Ureter (tissue), 1 donor: ENCODE data around the gene CFAP61. TPM values are rescaled to one million over a fixed set of nuclear protein-coding genes. Genes with fewer than 3 reads are reported as not detected.
"Not testable (repeated sequence)": the region's sequence is repeated elsewhere in the genome, so short reads cannot be mapped to it uniquely, and the experiment has no call there.

Source experiments
- DNase-seq: peaks from one replicate; pipeline ENCODE4 v3.0.0-alpha.2; 2020; ENCODE audit warnings: low spot score
- total RNA-seq: library from RNA; stranded (reverse); gene quantifications from one replicate; pipeline ENCODE4 v1.2.4, GENCODE V29; 2023
- donor health status: DM: yes; HTN: yes; CAD: no.

CFAP61 gene
- total RNA-seq, 1 donor from 2014 or later, result 0.39 TPM

DNA sequence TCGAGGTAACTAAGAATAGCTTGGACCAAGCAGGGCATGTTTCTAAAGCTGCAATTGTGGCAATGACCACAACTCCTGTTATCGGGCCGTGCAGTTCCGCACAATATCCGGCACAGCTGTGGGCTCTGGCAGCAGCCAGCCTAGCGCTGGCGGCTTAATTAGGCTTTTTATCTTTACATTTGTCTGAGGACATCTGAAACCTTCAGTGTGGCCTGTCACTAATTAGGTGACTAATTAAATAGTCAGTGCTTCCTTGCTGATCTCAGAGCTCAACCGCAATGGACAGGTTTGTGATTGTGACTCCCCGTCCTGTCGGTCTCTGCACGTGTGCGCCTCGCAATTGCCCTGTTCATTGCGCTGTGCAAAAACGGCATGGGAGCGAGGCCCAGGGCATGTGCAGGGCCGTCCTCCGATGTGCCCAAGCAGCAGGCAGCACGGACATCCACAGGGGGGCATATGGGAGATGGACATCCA lies 180.7 kb downstream of the CFAP61 start:
- no peak for DNase-seq

DNA sequence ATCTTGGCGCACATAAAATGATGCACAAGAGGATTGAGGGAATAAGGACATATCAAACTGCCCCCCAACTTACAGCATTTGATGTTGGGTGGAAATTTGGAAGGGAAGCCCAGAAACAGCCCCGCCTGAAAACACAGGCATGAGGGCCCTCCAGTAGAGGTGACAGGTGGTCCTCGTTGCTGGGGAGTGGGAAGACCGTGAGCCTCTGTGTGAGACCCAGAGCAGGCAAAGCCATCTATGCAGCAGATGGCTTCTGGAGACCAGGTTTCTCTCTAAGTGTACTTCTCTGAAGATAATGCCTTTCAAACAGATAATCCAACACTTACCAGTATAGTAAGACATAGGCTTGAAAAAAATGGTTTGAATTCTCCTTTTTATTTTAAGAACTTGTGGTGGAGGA lies 183.3 kb downstream of the CFAP61 start:
- DNase-seq, result no peak

DNA sequence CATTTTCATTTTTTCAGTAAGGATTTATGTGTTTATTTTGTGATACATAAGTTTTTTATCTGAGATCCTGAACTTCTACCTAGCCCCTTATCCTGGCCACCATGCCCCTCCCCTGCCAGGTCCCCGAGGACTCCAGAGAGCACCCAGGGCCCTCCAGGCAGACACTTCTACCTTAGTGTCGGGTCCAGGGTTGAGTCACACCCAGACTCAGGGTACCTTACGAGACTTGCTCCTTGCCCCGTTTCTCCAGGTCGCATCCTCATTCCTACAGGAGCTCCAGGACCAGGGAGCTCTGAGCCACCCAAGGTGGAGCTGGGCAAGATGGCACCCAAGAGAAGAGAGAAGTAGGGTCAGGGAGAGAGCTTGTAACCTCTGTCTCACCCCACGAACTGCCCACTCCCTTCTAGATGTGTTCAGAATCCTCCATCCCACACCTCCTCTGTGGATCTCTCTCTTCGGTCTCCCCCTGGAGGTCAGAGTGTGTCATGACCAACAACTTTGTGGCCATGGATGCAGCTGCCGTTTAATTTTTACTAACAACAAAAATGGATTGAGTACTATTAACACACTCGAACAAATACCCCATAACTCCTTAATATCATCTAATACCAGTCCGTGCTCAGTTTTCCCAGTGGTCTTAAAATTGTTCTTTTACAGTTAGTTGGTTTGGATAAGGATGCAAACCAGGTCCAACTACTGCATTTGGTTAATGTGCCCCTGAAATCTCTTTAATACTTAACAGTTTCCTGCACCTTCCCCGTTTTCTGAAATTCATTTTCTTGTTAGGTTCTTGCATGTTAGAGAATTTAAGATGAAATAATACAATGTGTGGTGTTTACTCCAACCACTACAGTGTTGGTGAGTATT lies 185.0 kb downstream of the CFAP61 start:
- DNase-seq, result peak; percentile 50

DNA sequence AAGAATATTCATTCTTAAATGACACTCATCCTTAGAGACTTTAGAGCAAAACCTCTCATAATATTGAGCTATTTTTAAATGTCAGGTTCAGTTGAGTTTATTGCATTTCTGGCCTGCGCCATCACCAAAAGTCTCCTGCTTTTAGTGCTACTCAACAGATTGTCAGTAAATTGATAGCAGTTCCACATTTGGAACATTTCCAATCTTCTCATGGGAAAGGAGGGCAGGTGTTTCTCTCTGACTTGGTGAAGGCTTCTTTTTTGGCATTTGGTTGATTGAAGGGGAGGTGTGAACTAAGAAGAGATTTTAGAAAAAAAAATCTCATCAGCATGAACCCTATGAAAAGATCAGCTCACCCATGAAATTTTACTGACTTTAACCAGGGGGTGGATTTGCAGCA lies 189.6 kb downstream of the CFAP61 start:
- no peak for DNase-seq

DNA sequence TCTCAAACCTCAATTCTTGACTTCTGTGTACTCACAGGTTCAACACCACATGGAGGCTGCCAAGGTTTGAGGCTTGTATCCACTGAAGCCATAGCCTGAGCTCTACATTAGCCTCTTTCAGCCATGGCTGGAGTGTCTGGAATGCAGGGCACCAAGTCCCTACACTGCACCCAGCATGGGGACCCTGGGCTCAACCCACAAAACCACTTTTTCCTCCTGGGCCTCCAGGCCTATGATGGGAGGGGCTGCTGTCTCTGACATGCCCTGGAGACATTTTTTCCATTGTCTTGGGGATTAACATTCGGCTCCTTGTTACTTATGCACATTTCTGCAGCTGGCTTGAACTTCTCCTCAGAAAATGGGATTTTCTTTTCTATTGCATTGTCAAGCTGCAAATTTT lies 192.1 kb downstream of the CFAP61 start:
- not testable (repeated sequence) for DNase-seq

DNA sequence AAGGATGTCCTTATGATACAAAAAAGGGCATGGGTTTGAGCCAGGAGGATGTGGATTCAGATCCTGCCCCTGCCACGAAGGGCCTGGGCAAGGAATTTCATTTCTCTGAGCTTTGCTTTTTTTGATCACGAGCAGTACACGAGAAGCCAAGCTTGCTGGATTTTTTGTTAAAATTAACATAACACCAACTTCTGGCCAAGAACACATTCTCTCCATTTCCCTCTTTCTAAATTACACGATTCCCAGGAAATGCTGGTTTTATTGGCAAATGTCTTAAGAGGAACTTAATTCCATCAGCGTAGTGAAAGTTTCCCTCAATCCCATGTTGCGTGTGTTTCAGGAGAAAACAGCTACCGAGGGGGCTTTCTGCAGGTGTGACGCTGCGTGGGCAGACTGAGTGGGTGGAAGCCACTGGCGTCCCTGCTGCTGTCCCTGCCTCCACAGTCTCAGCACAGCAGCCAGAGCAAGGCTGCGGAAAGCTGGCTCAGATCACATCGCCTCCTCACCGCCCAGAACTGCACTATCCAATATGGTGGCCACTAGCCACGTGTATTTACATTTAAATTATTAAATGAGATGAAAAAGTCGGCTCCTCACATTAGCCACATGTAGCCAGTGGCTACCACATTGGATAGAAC lies 194.8 kb downstream of the CFAP61 start:
- no peak for DNase-seq

DNA sequence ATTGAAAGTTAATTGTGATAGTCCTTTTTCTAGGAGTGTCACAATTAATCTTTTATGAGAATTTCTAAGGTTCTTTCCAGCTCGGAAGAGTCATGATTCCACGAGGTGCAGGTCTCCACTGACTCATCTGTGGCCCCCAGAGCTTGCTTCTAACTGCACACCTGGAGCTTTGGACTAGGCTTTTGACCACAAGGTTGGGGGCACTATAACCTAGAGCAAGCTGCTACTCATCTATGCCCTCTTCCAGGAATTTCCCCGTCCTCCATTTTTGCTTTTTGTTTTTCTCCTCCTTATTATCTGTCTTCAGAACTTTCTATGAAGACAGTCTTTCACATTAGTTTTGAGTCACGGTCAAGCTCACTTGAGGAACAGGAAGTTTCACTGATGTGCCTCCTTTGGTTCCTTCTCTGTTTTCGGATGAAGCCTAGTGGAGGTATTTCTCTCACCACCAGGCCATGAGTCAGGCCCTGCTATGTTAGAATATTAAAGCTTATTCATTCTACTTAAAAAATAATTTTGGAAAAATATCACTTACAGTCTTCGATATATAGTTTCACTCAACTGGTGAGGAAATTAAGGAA lies 196.4 kb downstream of the CFAP61 start:
- DNase-seq, result no peak

DNA sequence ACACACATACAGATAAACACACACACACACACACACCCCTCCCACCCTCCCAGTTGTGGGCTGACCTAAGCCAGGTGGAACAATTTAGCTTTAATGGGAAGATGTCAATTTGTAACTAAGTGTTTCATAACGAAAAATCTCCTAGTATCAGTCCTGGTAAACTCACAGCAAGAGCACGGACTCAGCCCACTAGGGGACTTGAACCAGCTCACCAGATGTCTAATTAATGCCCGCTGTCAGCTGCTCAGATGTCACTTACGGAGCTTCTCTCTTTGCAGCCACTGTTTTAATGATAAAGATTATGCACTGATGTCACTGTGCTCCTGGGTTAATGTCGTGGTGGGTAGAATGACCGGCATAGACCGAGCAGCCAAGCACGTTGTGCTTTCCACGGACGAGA lies 199.0 kb downstream of the CFAP61 start:
- DNase-seq, result no peak

DNA sequence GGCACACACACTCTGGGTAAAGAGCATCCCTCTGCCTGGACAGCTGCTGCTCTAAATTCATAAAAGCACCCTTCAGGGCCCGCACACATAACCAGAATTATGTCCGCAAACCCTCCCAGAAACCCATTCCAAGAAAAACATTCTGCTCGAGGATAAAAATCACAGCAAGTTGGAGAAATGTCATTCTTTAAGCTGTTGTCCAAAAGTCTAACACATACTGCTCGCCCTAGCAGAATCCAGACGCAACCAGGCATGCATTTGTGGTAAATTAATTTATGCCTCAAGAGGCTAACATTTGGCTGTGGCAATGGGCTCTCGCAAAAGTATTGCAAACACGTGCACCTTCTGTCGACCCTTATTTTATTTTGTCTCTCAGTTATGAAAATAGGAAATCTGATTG lies 199.5 kb downstream of the CFAP61 start:
- DNase-seq, result no peak

DNA sequence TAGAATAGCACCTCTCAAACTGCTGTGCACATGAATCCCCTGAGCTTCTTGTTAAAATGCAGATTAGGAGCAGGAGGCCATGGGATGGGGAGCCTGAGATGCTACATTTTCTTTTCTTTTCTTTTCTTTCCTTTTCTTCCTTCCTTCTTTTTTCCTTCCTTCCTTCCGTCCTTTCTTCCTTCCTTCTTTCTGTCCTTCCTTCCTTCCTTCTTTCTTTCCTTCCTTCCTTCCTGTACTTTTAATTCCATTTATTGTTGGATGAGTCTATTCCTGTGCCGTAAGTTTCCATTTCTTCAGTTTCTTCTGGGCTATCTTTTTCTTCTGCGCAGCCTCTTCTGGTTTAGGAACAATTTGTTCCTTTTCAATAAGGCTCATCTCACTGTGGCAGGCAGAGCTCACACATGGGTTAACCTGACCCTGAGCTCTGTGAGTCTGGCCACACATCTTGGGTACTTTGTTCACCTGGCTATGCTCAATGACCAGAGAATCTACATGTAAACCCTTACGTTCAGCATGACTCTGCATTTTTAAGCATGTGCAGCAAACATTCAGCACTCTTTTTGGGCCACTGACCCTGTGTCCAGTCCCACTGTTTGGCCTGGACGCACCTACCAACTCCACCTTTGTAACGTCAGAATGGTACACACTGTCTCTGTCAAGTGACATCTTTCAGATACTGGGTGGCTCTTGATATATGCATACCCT lies 200.9 kb downstream of the CFAP61 start:
- DNase-seq, result no peak

DNA sequence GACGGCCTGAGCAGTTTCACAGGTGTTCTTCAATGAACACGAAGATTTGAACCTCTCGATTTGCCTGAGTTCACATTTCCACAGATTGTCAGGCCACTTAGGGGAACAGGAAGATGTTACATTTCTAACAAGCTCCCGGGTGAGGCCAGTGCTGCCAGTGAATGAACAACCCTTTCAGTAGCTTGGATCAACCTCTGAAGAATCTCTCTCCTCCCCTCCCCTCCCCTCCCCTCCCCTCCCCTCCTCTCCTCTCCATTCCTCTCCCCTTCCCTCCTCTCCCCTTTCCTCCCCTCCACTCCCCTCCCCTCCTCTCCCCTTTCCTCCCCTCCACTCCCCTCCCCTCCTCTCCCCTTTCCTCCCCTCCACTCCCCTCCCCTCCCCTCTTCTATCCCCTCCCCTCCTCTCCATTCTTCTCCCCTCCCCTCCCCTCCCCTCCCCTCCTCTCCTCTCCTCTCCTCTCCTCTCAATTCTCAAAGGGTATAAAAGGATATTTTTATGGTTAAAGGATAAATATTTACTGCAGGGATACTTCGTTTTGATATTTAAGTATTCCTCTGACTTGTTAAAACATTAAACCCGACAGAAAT lies 201.5 kb downstream of the CFAP61 start:
- no peak for DNase-seq

DNA sequence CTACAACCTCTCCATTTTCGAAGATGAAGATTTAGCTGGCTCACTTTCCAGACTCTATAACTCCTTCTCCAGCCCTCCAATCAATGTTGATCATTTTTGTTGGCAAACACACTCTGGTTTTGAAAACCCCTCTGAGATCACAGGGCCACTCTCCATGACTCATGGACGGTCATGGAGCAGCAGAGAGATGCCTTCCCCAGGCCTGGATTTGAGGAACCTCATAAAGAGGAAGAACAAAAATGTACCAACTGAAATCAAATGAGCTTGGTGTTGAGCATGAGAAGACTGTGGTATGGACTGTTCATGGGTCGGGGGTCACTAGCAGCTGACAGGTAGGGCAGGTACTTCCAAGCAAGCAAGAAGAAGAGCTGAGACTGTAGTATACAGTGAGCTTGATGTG lies 202.8 kb downstream of the CFAP61 start:
- no peak for DNase-seq

DNA sequence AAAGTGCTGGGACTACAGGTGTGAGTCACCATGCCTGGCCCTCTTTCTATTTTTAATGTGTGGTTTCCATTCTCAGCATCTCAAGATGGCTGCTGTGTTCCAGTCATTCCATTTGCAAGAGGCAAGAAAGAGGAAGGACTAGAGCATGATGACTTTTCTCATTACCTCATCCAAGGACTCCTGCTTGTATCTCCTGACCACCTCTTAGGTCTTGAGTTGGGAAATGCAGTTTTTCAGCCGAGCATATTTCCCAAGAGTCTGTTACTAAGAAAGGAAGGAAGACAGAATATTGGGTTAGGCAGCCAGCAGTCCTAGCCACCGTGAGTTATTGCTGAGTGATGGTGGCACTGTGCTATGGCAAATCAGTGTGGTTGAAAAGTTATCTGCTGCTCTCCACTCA lies 207.2 kb downstream of the CFAP61 start:
- DNase-seq, result no peak

DNA sequence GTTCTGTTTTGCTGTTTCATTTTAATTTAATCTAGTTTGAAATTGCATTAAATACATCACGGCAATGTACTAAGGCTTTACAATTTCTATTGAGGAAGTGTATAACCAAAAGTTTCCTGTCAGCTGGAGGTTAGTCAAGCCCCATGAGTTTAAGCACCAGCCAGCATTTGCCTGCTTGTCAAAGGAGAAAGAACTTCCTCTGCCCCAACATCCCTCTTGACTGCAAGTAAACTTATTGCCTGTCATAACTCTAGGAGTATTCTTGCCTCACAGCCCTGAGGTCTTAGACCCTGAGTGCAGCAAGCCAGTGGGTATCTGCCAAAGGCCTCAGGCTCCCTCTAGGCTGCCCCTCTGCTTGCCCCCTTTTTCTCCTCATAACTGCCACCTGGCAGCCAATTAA lies 208.8 kb downstream of the CFAP61 start:
- no peak for DNase-seq

DNA sequence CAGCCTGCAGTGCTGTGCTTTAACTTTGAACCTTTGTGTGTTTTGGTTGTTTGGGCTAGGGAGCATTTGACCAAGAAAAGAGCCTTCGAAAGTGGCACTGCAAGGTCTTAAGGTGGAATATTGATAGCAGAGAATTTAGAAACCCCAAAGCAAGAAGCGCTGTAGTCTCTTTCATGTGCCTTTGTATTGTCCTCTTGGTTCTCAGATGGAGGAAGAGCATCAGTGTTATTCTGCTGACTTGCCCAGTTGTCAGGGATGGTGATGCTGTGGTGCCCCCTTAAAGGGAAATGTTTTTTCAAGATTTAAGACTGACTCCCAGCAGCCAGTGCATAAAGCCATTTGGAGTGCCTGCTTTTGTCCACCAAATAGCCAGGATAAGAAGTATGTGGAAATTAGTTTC lies 212.9 kb downstream of the CFAP61 start:
- no peak for DNase-seq

DNA sequence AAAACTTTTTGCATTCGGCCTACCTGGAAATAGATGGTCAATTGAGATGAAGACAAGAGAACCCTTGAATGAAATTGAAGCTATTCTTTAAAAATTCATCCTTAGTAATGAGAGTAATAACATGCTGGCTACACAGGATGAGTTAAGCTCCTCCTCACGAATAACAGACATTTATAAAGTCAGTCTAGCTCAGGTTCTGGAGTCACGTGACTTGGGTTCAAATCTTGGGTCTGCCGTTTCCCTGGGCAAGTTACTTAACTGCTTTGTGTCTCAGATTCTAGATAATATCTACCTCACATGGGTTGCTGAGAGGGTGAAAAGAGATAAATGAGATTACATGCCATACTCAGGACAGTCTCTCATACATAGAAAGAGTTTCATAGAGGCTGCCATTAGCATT lies 214.2 kb downstream of the CFAP61 start:
- no peak for DNase-seq

DNA sequence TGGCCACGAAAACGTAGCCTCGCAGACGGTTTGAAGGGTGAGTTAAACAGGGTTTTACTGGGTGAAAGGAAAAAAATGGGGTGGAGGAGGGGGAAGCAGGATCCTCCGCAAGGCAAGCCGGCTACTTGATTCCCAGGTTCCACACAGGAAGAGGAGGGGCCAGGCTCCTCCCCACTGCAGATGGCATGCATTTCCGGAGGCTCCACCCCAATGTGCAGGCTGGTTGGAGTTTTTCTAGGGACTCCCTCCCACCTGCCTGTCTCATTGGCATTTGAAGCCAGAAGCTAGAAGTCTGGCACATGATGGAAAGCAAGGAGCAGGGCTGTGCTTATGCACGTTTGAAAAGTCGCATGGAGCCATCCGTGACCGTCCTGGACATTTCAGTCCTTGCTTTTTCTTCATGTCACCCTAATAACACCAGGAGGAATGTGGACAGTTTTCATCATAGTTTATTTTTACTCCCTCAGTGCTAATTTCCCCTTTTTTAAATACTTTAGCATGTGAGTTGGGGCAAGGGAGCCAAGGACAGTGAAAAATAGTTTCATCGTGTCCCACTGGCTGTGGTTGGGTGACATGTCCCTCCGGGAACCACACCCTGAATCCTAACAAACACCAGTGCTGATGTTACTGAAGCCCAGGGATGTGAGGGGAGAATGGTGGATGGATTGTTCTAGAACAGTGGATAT lies 215.5 kb downstream of the CFAP61 start:
- DNase-seq, result no peak

DNA sequence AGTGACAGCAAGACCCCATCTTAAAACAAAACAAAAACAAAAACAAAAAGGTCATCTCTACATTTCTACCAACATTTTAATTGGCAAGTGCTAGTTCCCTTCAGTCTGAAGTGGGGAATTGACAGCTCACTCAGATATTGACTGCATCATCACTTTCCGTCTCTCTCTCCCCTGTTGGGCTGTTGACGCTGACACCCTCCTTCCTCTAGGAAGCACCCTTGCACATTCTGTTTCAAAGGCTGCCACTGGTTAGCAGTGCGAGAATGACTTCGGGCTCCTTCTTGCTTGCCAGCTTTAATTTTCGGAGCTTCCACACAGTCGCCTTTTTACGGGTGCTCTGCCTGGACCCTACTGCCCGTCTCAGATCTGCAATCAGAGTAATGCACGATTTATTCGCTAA lies 218.9 kb downstream of the CFAP61 start:
- no peak for DNase-seq

DNA sequence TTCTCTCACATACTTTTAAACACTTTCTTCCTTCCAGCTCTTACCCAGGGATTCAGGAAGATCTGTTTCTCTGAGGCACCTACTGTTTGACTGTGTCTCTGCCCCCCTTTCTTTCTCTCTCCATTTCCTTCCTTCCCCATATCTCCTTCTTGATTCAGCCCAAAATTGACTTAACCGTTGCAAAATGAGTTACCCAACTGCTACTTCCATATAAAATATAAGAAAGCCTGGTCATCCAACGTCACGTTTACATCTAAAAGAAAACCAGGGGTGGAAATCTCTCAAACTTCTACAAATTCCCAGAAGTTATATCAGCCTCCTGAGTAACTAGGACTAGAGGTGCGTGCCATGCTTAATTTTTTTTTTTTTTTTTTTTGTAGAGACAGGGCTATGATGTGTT lies 220.4 kb downstream of the CFAP61 start:
- no peak for DNase-seq

DNA sequence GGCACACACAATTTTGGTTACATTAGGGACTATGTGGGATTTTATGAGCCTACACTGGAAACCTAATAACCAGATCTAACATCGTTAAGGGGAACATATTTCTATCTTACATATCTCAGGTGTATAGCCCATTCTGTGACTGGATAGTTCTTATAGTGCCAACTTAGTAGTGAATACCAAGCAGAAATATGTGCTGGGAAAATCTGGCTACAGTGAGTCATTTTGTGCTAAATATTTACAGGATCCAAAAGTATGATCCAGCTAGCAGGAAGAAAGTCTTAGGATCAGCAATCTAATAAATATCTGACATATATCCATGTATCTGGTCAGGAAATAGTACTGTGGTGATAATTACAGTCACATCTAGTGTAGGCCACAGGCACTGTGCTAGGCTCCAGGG lies 221.0 kb downstream of the CFAP61 start:
- DNase-seq, result no peak

DNA sequence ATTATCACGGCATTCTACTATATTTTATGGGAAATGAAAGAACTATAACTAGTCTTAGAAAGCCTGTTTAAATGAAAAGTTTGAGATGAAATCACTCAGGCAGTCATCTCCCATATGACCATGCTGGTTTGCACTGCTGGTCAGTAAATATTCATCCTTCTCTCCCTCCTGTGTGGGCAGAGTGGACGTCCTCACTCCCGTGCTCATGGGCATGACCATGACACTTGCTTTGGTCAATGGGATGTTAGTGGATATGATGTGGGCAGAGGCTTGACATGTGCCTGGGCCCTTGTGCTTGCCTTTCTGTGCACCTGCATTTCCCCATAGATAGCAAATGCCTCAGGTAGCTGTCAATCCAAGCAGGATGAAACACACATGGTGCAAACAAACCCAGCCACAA lies 222.5 kb downstream of the CFAP61 start:
- no peak for DNase-seq
